H1 (cell line): ENCODE results near the gene UBN2. TPM values are rescaled to one million over a fixed set of nuclear protein-coding genes. Genes with fewer than 3 reads are reported as not detected.

ENCODE experiments used
- CTCF ChIA-PET: fragments of 300-600 bp; sonication (Branson Sonifier 250); formaldehyde crosslinking; loops from one replicate; lab custom pipeline; 2021; ENCODE audit not compliant: partially characterized antibody; lab: Charles Lee
- POLR2A ChIA-PET: fragments of 300-600 bp; sonication (Branson Sonifier 250); formaldehyde crosslinking; loops from one replicate; lab custom pipeline; 2021; ENCODE audit warnings: inconsistent platforms; ENCODE audit not compliant: partially characterized antibody; lab: Charles Lee
- DNase-seq, 2 experiments: peaks; one replicate each; pipeline versions ENCODE4 v3.0.0 to v3.0.0-alpha.2; 2010 to 2022; ENCODE audit warnings: low spot score in 2 of 2, low read depth in 1 of 2, mixed read lengths in 1 of 2
- FAIRE-seq: peaks from 2 replicates; lab custom pipeline; 2011; peaks lifted over from hg19 to GRCh38; lab: Jason Lieb, UNC
- H2AFZ ChIP-seq: 2 replicates; pipeline ENCODE4 v1.8.1; 2012; ENCODE audit warnings: low read length, inconsistent platforms
- H2AK5ac ChIP-seq: 2 replicates; pipeline ENCODE4 v1.6.1; 2013; ENCODE audit warnings: low read depth, low read length
- H2BK120ac ChIP-seq: replicated peaks from 2 replicates; pipeline ENCODE3; 2013; ENCODE audit warnings: low read depth, low read length, inconsistent platforms
- H2BK12ac ChIP-seq: 2 replicates; pipeline ENCODE4 v1.6.1; 2013; ENCODE audit warnings: low read depth, low read length
- H2BK15ac ChIP-seq: 2 replicates; pipeline ENCODE4 v1.6.1; 2013; ENCODE audit warnings: low read length
- H2BK20ac ChIP-seq: 2 replicates; pipeline ENCODE4 v1.6.1; 2013; ENCODE audit warnings: low read length
- H2BK5ac ChIP-seq: 2 replicates; pipeline ENCODE4 v1.6.1; 2013; ENCODE audit warnings: low read depth, low read length
- H3K14ac ChIP-seq: 2 replicates; pipeline ENCODE4 v1.6.1; 2013; ENCODE audit warnings: inconsistent platforms; ENCODE audit not compliant: insufficient read length
- H3K18ac ChIP-seq: 2 replicates; pipeline ENCODE4 v1.6.1; 2013; ENCODE audit warnings: low read length; ENCODE audit errors: extremely low read depth
- H3K23ac ChIP-seq: 2 replicates; pipeline ENCODE4 v1.6.1; 2013; ENCODE audit warnings: inconsistent platforms; ENCODE audit not compliant: insufficient read length
- H3K23me2 ChIP-seq: 2 replicates; pipeline ENCODE4 v1.6.1; 2013; ENCODE audit warnings: low read depth, low read length
- H3K27ac ChIP-seq: 2 replicates; pipeline ENCODE4 v1.6.1; 2011; ENCODE audit warnings: low read depth, low read length, inconsistent platforms
- H3K27me3 ChIP-seq, 4 experiments: replicated peaks in 1 of 4; 1 replicate in 1 of 4; 2 replicates in 3 of 4; pipeline versions ENCODE4 v1.6.1 to v1.8.1; 2011 to 2013; ENCODE audit warnings: low read length in 3 of 4, mild to moderate bottlenecking in 3 of 4, inconsistent platforms in 2 of 4, mixed read lengths in 2 of 4, moderate library complexity in 1 of 4; ENCODE audit not compliant: control insufficient read depth in 3 of 4, insufficient read depth in 3 of 4; ENCODE audit errors: extremely low read depth in 1 of 4
- H3K36me3 ChIP-seq, 4 experiments: 2 replicates each; pipeline versions ENCODE4 v1.6.1 to v1.8.1; 2011 to 2013; ENCODE audit warnings: mild to moderate bottlenecking in 4 of 4, low read length in 3 of 4, moderate library complexity in 2 of 4, control low read depth in 1 of 4, inconsistent platforms in 1 of 4; ENCODE audit not compliant: insufficient read depth in 4 of 4, control insufficient read depth in 2 of 4
- H3K4ac ChIP-seq: replicated peaks from 2 replicates; pipeline ENCODE3; 2013; ENCODE audit warnings: low read length, low read depth, mixed read lengths, inconsistent platforms; ENCODE audit not compliant: insufficient read length
- H3K4me1 ChIP-seq, 4 experiments: replicated peaks in 1 of 4; 1 replicate in 1 of 4; 2 replicates in 3 of 4; pipeline versions ENCODE4 v1.6.1 to v1.8.1; 2011 to 2013; ENCODE audit warnings: low read length in 3 of 4, inconsistent platforms in 2 of 4, mixed read lengths in 1 of 4; ENCODE audit not compliant: insufficient read depth in 4 of 4, control insufficient read depth in 3 of 4
- H3K4me2 ChIP-seq, 2 experiments: 2 replicates each; pipeline versions ENCODE4 v1.6.1 to v1.8.1; 2011 to 2013; ENCODE audit warnings: low read depth in 2 of 2, low read length in 2 of 2, control low read depth in 1 of 2, inconsistent platforms in 1 of 2, mild to moderate bottlenecking in 1 of 2; ENCODE audit not compliant: insufficient read depth in 1 of 2
- H3K4me3 ChIP-seq, 4 experiments: fragments of 200-600, 300-600 bp in 1 of 4; sonication (generic), shearing (Covaris generic), sonication (Bioruptor Twin) in 1 of 4; 2 replicates each; pipeline versions ENCODE4 v1.5.1 to v1.8.1; 2011 to 2016; ENCODE audit warnings: low read length in 4 of 4, low read depth in 3 of 4, control low read depth in 2 of 4, inconsistent platforms in 2 of 4, mild to moderate bottlenecking in 2 of 4, mixed read lengths in 1 of 4, moderate library complexity in 1 of 4; ENCODE audit not compliant: insufficient read depth in 2 of 4; ENCODE audit errors: extremely low read depth in 1 of 4
- H3K56ac ChIP-seq: replicated peaks from 2 replicates; pipeline ENCODE3; 2013; ENCODE audit warnings: low read depth, mild to moderate bottlenecking, mixed read lengths, low read length, inconsistent platforms; ENCODE audit not compliant: insufficient read length
- H3K79me1 ChIP-seq: 2 replicates; pipeline ENCODE4 v1.6.1; 2013; ENCODE audit warnings: low read depth, low read length, control low read depth
- H3K79me2 ChIP-seq, 2 experiments: 2 replicates each; pipeline versions ENCODE4 v1.6.1 to v1.8.1; 2012 to 2013; ENCODE audit warnings: low read length in 2 of 2, mild to moderate bottlenecking in 2 of 2, inconsistent platforms in 1 of 2; ENCODE audit not compliant: insufficient read depth in 2 of 2, control insufficient read depth in 1 of 2
- H3K9ac ChIP-seq, 4 experiments: replicated peaks in 1 of 4; 1 replicate in 1 of 4; 2 replicates in 3 of 4; pipeline versions ENCODE4 v1.6.1 to v1.8.1; 2011 to 2013; ENCODE audit warnings: low read depth in 3 of 4, low read length in 3 of 4, control low read depth in 2 of 4, mild to moderate bottlenecking in 2 of 4, moderate library complexity in 2 of 4, inconsistent platforms in 1 of 4; ENCODE audit errors: extremely low read depth in 1 of 4
- H3K9me3 ChIP-seq, 2 experiments: 2 replicates each; pipeline versions ENCODE4 v1.6.1 to v1.8.1; 2012 to 2013; ENCODE audit warnings: mild to moderate bottlenecking in 2 of 2, moderate library complexity in 2 of 2, control low read depth in 1 of 2, inconsistent platforms in 1 of 2, low read depth in 1 of 2, low read length in 1 of 2, mixed read lengths in 1 of 2; ENCODE audit not compliant: insufficient read depth in 2 of 2
- H4K20me1 ChIP-seq, 2 experiments: replicated peaks in 1 of 2; 2 replicates each; pipeline versions ENCODE3 to v1.8.1; 2011 to 2013; ENCODE audit warnings: inconsistent platforms in 2 of 2, low read length in 2 of 2, mild to moderate bottlenecking in 1 of 2; ENCODE audit not compliant: insufficient read depth in 2 of 2, control insufficient read depth in 1 of 2
- H4K5ac ChIP-seq: 2 replicates; pipeline ENCODE4 v1.6.1; 2013; ENCODE audit warnings: low read length, low read depth, mixed read lengths, inconsistent platforms; ENCODE audit not compliant: insufficient read length
- H4K8ac ChIP-seq: 2 replicates; pipeline ENCODE4 v1.8.0; 2013; ENCODE audit warnings: mild to moderate bottlenecking, moderate library complexity, low read length, inconsistent platforms; ENCODE audit not compliant: insufficient read depth; ENCODE audit errors: extremely low read depth
- H4K91ac ChIP-seq: replicated peaks from 2 replicates; pipeline ENCODE3; 2013; ENCODE audit warnings: low read length, mixed read lengths, inconsistent platforms; ENCODE audit not compliant: insufficient read length
- CBX8 ChIP-seq: fragments of 300-800, 300-1000 bp; sonication (generic); IDR thresholded peaks from 2 replicates; pipeline ENCODE4 v1.7.1; 2016; ENCODE audit warnings: low read depth, low read length, borderline replicate concordance
- HDAC2 ChIP-seq, 2 experiments: fragments of 300-600 bp in 1 of 2; sonication (generic) in 1 of 2; IDR thresholded peaks; 2 replicates each; pipeline ENCODE4 v1.6.1; 2011 to 2012; ENCODE audit warnings: low read depth in 2 of 2, low read length in 2 of 2, mild to moderate bottlenecking in 2 of 2, moderate library complexity in 2 of 2, borderline replicate concordance in 1 of 2, inconsistent platforms in 1 of 2
- SP4 ChIP-seq: IDR thresholded peaks from 2 replicates; pipeline ENCODE4 v1.6.1; 2012; ENCODE audit warnings: low read length, inconsistent platforms
- WGBS, 2 experiments: shearing (Covaris generic) in 1 of 2; methylation state at CpG; one replicate each; pipeline versions ENCODE4 v1.1.6 to v1.1.7; 2013 to 2015; ENCODE audit warnings: low lambda C conversion rate in 2 of 2, mixed read lengths in 2 of 2, inconsistent platforms in 1 of 2, low coverage in 1 of 2, missing lambda C conversion rate in 1 of 2; ENCODE audit not compliant: insufficient replicate concordance in 2 of 2, insufficient coverage in 1 of 2, insufficient read length in 1 of 2; ENCODE audit errors: extremely low coverage in 1 of 2, missing lambda C conversion rate in 1 of 2; 5-methylcytosine and 5-hydroxymethylcytosine counted together
- polyA plus RNA-seq, 7 experiments: library from polyadenylated mRNA; depleted of rRNA in 3 of 7; stranded (reverse) in 5 of 7; unstranded in 2 of 7; fragments of >200 nt in 5 of 7; fragments of 200-250 nt in 2 of 7; gene quantifications; 1 replicate in 5 of 7; 2 replicates in 1 of 7; 4 replicates in 1 of 7; pipeline versions ENCODE4 v1.2.1 to v1.2.3, GENCODE V29; 2011 to 2013; ENCODE audit warnings: missing spikeins in 2 of 7, mixed read lengths in 2 of 7
- total RNA-seq: library from RNA; stranded (reverse); fragmentation: NEBNext Ultra II Directional; extraction: Animal tissue kit (Norgen Biotek cat#: 25700); gene quantifications from 2 replicates; pipeline ENCODE4 v1.2.1, GENCODE V29; 2021

Gene UBN2
- total and polyA plus RNA-seq, 2 of the 8 experiments (the other 6 are each of a cell fraction or from before 2014, with no cell fraction given) = 4.1 to 39.6 TPM

DNA sequence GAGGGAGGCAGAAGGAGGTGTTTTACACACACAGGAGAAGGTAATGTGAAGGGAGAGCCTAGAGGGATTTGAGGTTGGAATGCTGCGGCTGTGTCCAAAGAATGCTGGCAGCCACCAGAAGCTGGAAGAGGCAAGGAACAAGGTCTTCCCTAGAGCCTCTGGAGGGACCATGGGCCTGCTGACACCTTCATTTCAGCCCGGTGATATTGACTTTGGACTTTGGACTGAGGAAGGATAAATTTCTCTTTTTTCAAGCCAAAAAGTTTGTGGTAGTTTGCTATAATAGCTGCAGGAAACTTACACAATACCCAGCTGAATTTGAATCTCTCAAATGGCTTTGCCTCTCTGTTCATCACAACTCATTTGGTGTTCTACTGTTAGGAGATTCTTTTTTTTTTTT lies 34.6 kb downstream of the UBN2 start:
- CTCF ChIA-PET = interaction anchor here (0.6 kb wide), 1 partner anchor 18 kb away, joined by 3 read pairs; no protein-coding TSS in a partner anchor
- no peak for TF ChIP-seq SP4
- no peak for TF ChIP-seq CBX8
- no peak for TF ChIP-seq HDAC2 (IDR thresholded peaks at IDR 0.05; ENCODE audit: borderline replicate concordance in 1 of 2, low read depth in 2 of 2, low read length in 2 of 2)

More for the DNA sequence above, 34.6 kb downstream of the UBN2 start:
- Histone ChIP-seq H3K36me3 (peaks cover 2 to 46% (median 28%) of the 10 kb centered on the region in 4 experiments; a peak in 5 of 8 replicates), H4K5ac (no peak overlapping the region), H3K18ac (no peak overlapping the region), H3K4me2 (no peak overlapping the region), H3K4me1 (no peaks in the 10 kb centered on the region), H2BK5ac (no peak overlapping the region), H3K9me3 (no peaks in the 10 kb centered on the region), H4K91ac (no peak overlapping the region), H3K9ac (no peak overlapping the region), H2AK5ac (no peak overlapping the region), H3K4ac (no peak overlapping the region), H4K20me1 (no peaks in the 10 kb centered on the region), H3K79me2 (no peaks in the 10 kb centered on the region), H2BK12ac (no peak overlapping the region), H2BK120ac (no peak overlapping the region), H2AFZ (no peak overlapping the region), H2BK15ac (no peak overlapping the region), H4K8ac (no peak overlapping the region), H3K14ac (no peak overlapping the region), H3K4me3 (no peak overlapping the region), H2BK20ac (no peak overlapping the region), H3K27me3 (no peaks in the 10 kb centered on the region), H3K23ac (no peak overlapping the region), H3K56ac (no peak overlapping the region), H3K79me1 (no peaks in the 10 kb centered on the region), H3K27ac (no peak overlapping the region), H3K23me2 (no peaks in the 10 kb centered on the region; the same call in 1 of the 2 replicates)
- no peak for DNase-seq
- POLR2A ChIA-PET = no interaction called here
- no peak for FAIRE-seq
- 95% methylated on average over 2 of the region's 2 CpGs; no CpG with 5 or more reads in 1 of the 2 experiments for WGBS, 2 experiments
